Progenitor cell of endocrine pancreas (in vitro differentiated cells): ENCODE data around the gene STK26. TPM values are rescaled to one million over a fixed set of nuclear protein-coding genes. Genes with fewer than 3 reads are reported as not detected.

Source experiments
- DNase-seq: peaks from one replicate; pipeline ENCODE4 v3.0.0; 2021; ENCODE audit warnings: low spot score; ENCODE audit not compliant: unreplicated experiment
- H3K27ac Mint-ChIP-seq: 2 replicates; pipeline ENCODE4 v1.8.0; 2021; ENCODE audit warnings: mild to moderate bottlenecking, moderate library complexity, mixed read lengths
- H3K27me3 Mint-ChIP-seq: 2 replicates; pipeline ENCODE4 v1.8.0; 2021; ENCODE audit warnings: mixed read lengths
- H3K36me3 Mint-ChIP-seq: 2 replicates; pipeline ENCODE4 v1.8.0; 2022; ENCODE audit warnings: mixed read lengths; ENCODE audit not compliant: insufficient read depth
- H3K4me1 Mint-ChIP-seq: 2 replicates; pipeline ENCODE4 v1.8.0; 2021; ENCODE audit warnings: low read depth, mixed read lengths
- H3K4me3 Mint-ChIP-seq: 2 replicates; pipeline ENCODE4 v1.8.0; 2021; ENCODE audit warnings: low read depth, mild to moderate bottlenecking, moderate library complexity, mixed read lengths
- H3K9me3 Mint-ChIP-seq: 2 replicates; pipeline ENCODE4 v1.8.0; 2021; ENCODE audit warnings: low read depth, mixed read lengths
- CTCF ChIP-seq: fragments of 200-600 bp; sonication (generic); IDR thresholded peaks from one replicate; pipeline ENCODE4 v1.5.0; 2021; ENCODE audit warnings: antibody characterized with exemption, mild to moderate bottlenecking; ENCODE audit not compliant: unreplicated experiment
- long read RNA-seq: library from polyadenylated mRNA; unstranded; transcript quantifications from one replicate; pipeline ENCODE4 v2.0.0, GENCODE V29; 2020
- total RNA-seq: library from RNA; stranded (reverse); gene quantifications from 2 replicates; pipeline ENCODE4 v1.2.1, GENCODE V29; 2021

The STK26 gene
- 65.2 and 69.7 TPM in 2 replicates for total RNA-seq
- long read RNA-seq, transcript STK26-201 (11 exons, 3,179 nt) = minor isoform, 5 of 340 reads
- long read RNA-seq, transcript STK26-202 (12 exons, 3,288 nt) = major isoform, 210 of 340 reads
- long read RNA-seq, transcript STK26-203 (11 exons, 3,017 nt) = minor isoform, 16 of 340 reads
- long read RNA-seq, partial matches to known transcripts = 81 of 340 reads
- long read RNA-seq, other reads (novel, unspliced or antisense) = 27 of 340 reads

- Mint-ChIP-seq H3K27ac (peak within 1 kb of the TSS; percentile 98), H3K9me3 (no peaks in the 10 kb centered on the region), H3K27me3 (no peaks in the 10 kb centered on the region), H3K36me3 (peaks cover 7% of the 10 kb centered on the region), H3K4me1 (peaks cover 43% of the 10 kb centered on the region), H3K4me3 (peak within 1 kb of the TSS; percentile 98)
- peak; percentile 79 for DNase-seq
- no peak for TF ChIP-seq CTCF
Measured at GRCh38 chrX:132022967-132023895, at the start of gene STK26. Gene STK26 (plus strand): TSS chrX:132023302. CDS start chrX:132023618, 316 bp downstream.

GRCh38 chrX:131975851-131976250, 47.3 kb upstream of the STK26 start:
- Mint-ChIP-seq H3K9me3 (no peaks in the 10 kb centered on the region), H3K4me1 (peaks cover 1% of the 10 kb centered on the region), H3K36me3 (no peaks in the 10 kb centered on the region), H3K27ac (no peak overlapping the region), H3K27me3 (no peaks in the 10 kb centered on the region), H3K4me3 (no peak overlapping the region)
- no peak for TF ChIP-seq CTCF
- DNase-seq = no peak

GRCh38 chrX:131977619-131978018, 45.5 kb upstream of the STK26 start:
- Mint-ChIP-seq H3K36me3 (no peaks in the 10 kb centered on the region), H3K4me3 (no peak overlapping the region), H3K27ac (no peak overlapping the region), H3K27me3 (no peaks in the 10 kb centered on the region), H3K9me3 (no peaks in the 10 kb centered on the region), H3K4me1 (peaks cover 1% of the 10 kb centered on the region)
- no peak for DNase-seq
- TF ChIP-seq CTCF = no peak

GRCh38 chrX:131979116-131979515, 44.0 kb upstream of the STK26 start:
- H3K27ac Mint-ChIP-seq = no peak overlapping the region
- TF ChIP-seq CTCF = no peak
- H3K4me1 Mint-ChIP-seq = peaks cover 1% of the 10 kb centered on the region
- H3K9me3 Mint-ChIP-seq = no peaks in the 10 kb centered on the region
- no peak overlapping the region for H3K4me3 Mint-ChIP-seq
- H3K27me3 Mint-ChIP-seq = no peaks in the 10 kb centered on the region
- H3K36me3 Mint-ChIP-seq = no peaks in the 10 kb centered on the region
- DNase-seq = no peak

GRCh38 chrX:131985526-131986049, 37.5 kb upstream of the STK26 start:
- H3K27me3 Mint-ChIP-seq = no peaks in the 10 kb centered on the region
- peaks cover 17% of the 10 kb centered on the region for H3K4me1 Mint-ChIP-seq
- no peaks in the 10 kb centered on the region for H3K36me3 Mint-ChIP-seq
- H3K27ac Mint-ChIP-seq = peak overlapping the region; percentile 94
- TF ChIP-seq CTCF = no peak
- H3K9me3 Mint-ChIP-seq = no peaks in the 10 kb centered on the region
- H3K4me3 Mint-ChIP-seq = no peak overlapping the region
- DNase-seq = no peak
